ENCODE measurements around the gene CEP85. TPM values are rescaled to one million over a fixed set of nuclear protein-coding genes. Genes with fewer than 3 reads are reported as not detected.

Gene CEP85
- total RNA-seq, result 25.8 TPM
- long read RNA-seq, transcript CEP85-202 (14 exons, 3,922 nt), result major isoform, 14 of 36 reads
- long read RNA-seq, partial matches to known transcripts, result 14 of 36 reads
- long read RNA-seq, other reads (novel, unspliced or antisense), result 5 of 36 reads

- intact Hi-C loops (cut with DNase I), result loop anchor here (2.0 to 10.0 kb wide), 3 partner anchors 67 to 199 kb away; partner anchors contain the start of genes C1orf232, PDIK1L and ZNF593
- DNase-seq (ENCODE audit: low spot score), result peak; percentile 100
These were observed at the start of gene CEP85 for GRCh38 chr1:26233903-26234643. Gene CEP85 (plus strand): TSS chr1:26234200. CDS start chr1:26239784, 5,584 bp downstream.

GRCh38 chr1:26184883-26185282 is 49.1 kb upstream of the CEP85 start:
- intact Hi-C loops (cut with DNase I), result no loop called here
- no peak for DNase-seq (ENCODE audit: low spot score)

GRCh38 chr1:26187882-26188281 is 46.1 kb upstream of the CEP85 start:
- DNase-seq (ENCODE audit: low spot score), result no peak
- intact Hi-C loops (cut with DNase I), result no loop called here

GRCh38 chr1:26188477-26188876 is 45.5 kb upstream of the CEP85 start:
- intact Hi-C loops (cut with DNase I), result no loop called here
- no peak for DNase-seq (ENCODE audit: low spot score)

- intact Hi-C loops (cut with DNase I), result no loop called here
- no peak for DNase-seq (ENCODE audit: low spot score)
These were observed 44.7 kb upstream of the CEP85 start for GRCh38 chr1:26189331-26189730.

- intact Hi-C loops (cut with DNase I), result no loop called here
These were observed 44.2 kb upstream of the CEP85 start for GRCh38 chr1:26189751-26190275.

GRCh38 chr1:26190373-26190987 is 43.5 kb upstream of the CEP85 start, which contains the start of gene CATSPER4:
Gene CATSPER4 (plus strand): TSS chr1:26190602. CDS start chr1:26190628, 26 bp downstream.
- intact Hi-C loops (cut with DNase I), result no loop called here

More at GRCh38 chr1:26189751-26190275, 44.2 kb upstream of the CEP85 start:
- DNase-seq (ENCODE audit: low spot score), result no peak

GRCh38 chr1:26191739-26192138 is 42.3 kb upstream of the CEP85 start:
- DNase-seq (ENCODE audit: low spot score), result no peak
- intact Hi-C loops (cut with DNase I), result no loop called here

More at GRCh38 chr1:26190373-26190987, 43.5 kb upstream of the CEP85 start, which contains the start of gene CATSPER4:
- no peak for DNase-seq (ENCODE audit: low spot score)

GRCh38 chr1:26195805-26196204 is 38.2 kb upstream of the CEP85 start:
- intact Hi-C loops (cut with DNase I), result no loop called here
- no peak for DNase-seq (ENCODE audit: low spot score)

- intact Hi-C loops (cut with DNase I), result no loop called here
- no peak for DNase-seq (ENCODE audit: low spot score)
These were observed 36.7 kb upstream of the CEP85 start for GRCh38 chr1:26197301-26197700.

- no peak for DNase-seq (ENCODE audit: low spot score)
- intact Hi-C loops (cut with DNase I), result no loop called here
These were observed 36.2 kb upstream of the CEP85 start for GRCh38 chr1:26197813-26198212.

- intact Hi-C loops (cut with DNase I), result no loop called here
- DNase-seq (ENCODE audit: low spot score), result no peak
These were observed 33.6 kb upstream of the CEP85 start for GRCh38 chr1:26200413-26200812.

- intact Hi-C loops (cut with DNase I), result no loop called here
- no peak for DNase-seq (ENCODE audit: low spot score)
These were observed 30.2 kb upstream of the CEP85 start for GRCh38 chr1:26203642-26204318.

- no peak for DNase-seq (ENCODE audit: low spot score)
- intact Hi-C loops (cut with DNase I), result no loop called here
These were observed 23.7 kb upstream of the CEP85 start for GRCh38 chr1:26210147-26210870.

- no peak for DNase-seq (ENCODE audit: low spot score)
- intact Hi-C loops (cut with DNase I), result no loop called here
These were observed 21.3 kb upstream of the CEP85 start for GRCh38 chr1:26212726-26213125.

- intact Hi-C loops (cut with DNase I), result no loop called here
- no peak for DNase-seq (ENCODE audit: low spot score)
These were observed 20.6 kb upstream of the CEP85 start for GRCh38 chr1:26213335-26213905.

- DNase-seq (ENCODE audit: low spot score), result no peak
- intact Hi-C loops (cut with DNase I), result no loop called here
These were observed 18.8 kb upstream of the CEP85 start for GRCh38 chr1:26215246-26215645.

- DNase-seq (ENCODE audit: low spot score), result no peak
- intact Hi-C loops (cut with DNase I), result no loop called here
These were observed 15.0 kb upstream of the CEP85 start for GRCh38 chr1:26218906-26219494.

All from cardiac septum (tissue), 1 donor.